HCT116 (cell line): Measurements from ENCODE around the gene EIF3L. TPM values are rescaled to one million over a fixed set of nuclear protein-coding genes. Genes with fewer than 3 reads are reported as not detected.

Experiments
- ATAC-seq: fragments of 200-7000 bp; cut with Tn5 transposase; 2 replicates; pipeline ENCODE4 v1.9.1; 2020; ENCODE audit warnings: mild to moderate bottlenecking, moderate library complexity
- BruUV-seq: library from RNA; stranded (reverse); fragments of 400-500 nt; replicated peaks from 2 replicates; lab custom pipeline; 2021; lab: Mats Ljungman, UMichigan
- CTCF ChIA-PET: fragments of 300-600 bp; sonication (Branson Sonifier 250); formaldehyde crosslinking; loops from one replicate; lab custom pipeline; 2021; ENCODE audit warnings: antibody characterized with exemption; lab: Charles Lee
- POLR2A ChIA-PET: fragments of 300-600, 350-600 bp; sonication (Branson Sonifier 250); formaldehyde crosslinking; loops from one replicate; lab custom pipeline; 2021; ENCODE audit warnings: antibody characterized with exemption; lab: Charles Lee
- RAD21 ChIA-PET, 2 experiments: fragments of 300-600 bp; sonication (Branson Sonifier 250); formaldehyde crosslinking; loops; one replicate each; lab custom pipeline; 2023; ENCODE audit warnings: low total read pairs in 2 of 2; ENCODE audit not compliant: uncharacterized antibody in 2 of 2, unreplicated experiment in 2 of 2, low non-redundant PET in 1 of 2; lab: Charles Lee
- DNase-seq: peaks from one replicate; pipeline ENCODE4 v3.0.0-alpha.2; 2010; ENCODE audit warnings: low read depth, low spot score
- H2AFZ ChIP-seq: fragments of 200-600 bp; shearing (Covaris generic), sonication (generic); 2 replicates; pipeline ENCODE4 v1.6.1; 2017; ENCODE audit warnings: low read depth, mixed run types, mixed read lengths, antibody characterized with exemption, low read length; ENCODE audit not compliant: poor library complexity, severe bottlenecking
- H3K27ac ChIP-seq: 2 replicates; pipeline ENCODE4 v1.5.1; 2012; ENCODE audit warnings: low read depth, low read length
- H3K27me3 ChIP-seq: fragments of 200-600 bp; sonication (generic); 2 replicates; pipeline ENCODE4 v1.6.1; 2016; ENCODE audit warnings: mixed run types, low read length, mixed read lengths; ENCODE audit not compliant: insufficient read depth
- H3K36me3 ChIP-seq, 2 experiments: fragments of 200-500 bp in 1 of 2; fragments of 200-600 bp in 1 of 2; sonication (Bioruptor generic) in 1 of 2; sonication (generic) in 1 of 2; 2 replicates each; pipeline versions ENCODE4 v1.5.1 to v1.6.1; 2014 to 2016; ENCODE audit warnings: low read length in 2 of 2, inconsistent platforms in 1 of 2, mixed read lengths in 1 of 2, mixed run types in 1 of 2; ENCODE audit not compliant: insufficient read depth in 2 of 2, control insufficient read depth in 1 of 2
- H3K4me1 ChIP-seq, 2 experiments: fragments of 200-600 bp in 1 of 2; sonication (generic) in 1 of 2; 2 replicates each; pipeline versions ENCODE4 v1.5.1 to v1.6.1; 2012 to 2017; ENCODE audit warnings: low read length in 2 of 2, inconsistent platforms in 1 of 2, mild to moderate bottlenecking in 1 of 2, mixed read lengths in 1 of 2, mixed run types in 1 of 2, moderate library complexity in 1 of 2; ENCODE audit not compliant: insufficient read depth in 2 of 2, control insufficient read depth in 1 of 2
- H3K4me2 ChIP-seq: fragments of 200-600 bp; sonication (generic); 2 replicates; pipeline ENCODE4 v1.6.1; 2017; ENCODE audit warnings: mixed run types, low read length, mixed read lengths
- H3K4me3 ChIP-seq, 2 experiments: fragments of 200-600 bp in 1 of 2; sonication (generic) in 1 of 2; replicated peaks in 1 of 2; 2 replicates each; pipeline ENCODE4 v1.5.1; 2011 to 2016; ENCODE audit warnings: low read length in 2 of 2, control low read depth in 1 of 2, low read depth in 1 of 2, mild to moderate bottlenecking in 1 of 2, mixed read lengths in 1 of 2, mixed run types in 1 of 2
- H3K79me2 ChIP-seq: fragments of 200-600 bp; sonication (generic); 2 replicates; pipeline ENCODE4 v1.6.1; 2017; ENCODE audit warnings: mild to moderate bottlenecking, mixed run types, low read length, moderate library complexity, mixed read lengths; ENCODE audit not compliant: insufficient read depth
- H3K9ac ChIP-seq: fragments of 200-600 bp; sonication (generic); 2 replicates; pipeline ENCODE4 v1.6.1; 2016; ENCODE audit warnings: low read length, mixed read lengths
- H3K9me2 ChIP-seq: fragments of 200-600 bp; sonication (generic), shearing (Covaris generic); 2 replicates; pipeline ENCODE4 v1.6.1; 2017; ENCODE audit warnings: mixed run types, mild to moderate bottlenecking, moderate library complexity; ENCODE audit not compliant: insufficient read depth
- H3K9me3 ChIP-seq, 2 experiments: fragments of 200-500 bp in 1 of 2; fragments of 200-600 bp in 1 of 2; sonication (Bioruptor generic) in 1 of 2; sonication (generic) in 1 of 2; 2 replicates each; pipeline ENCODE4 v1.6.1; 2014 to 2017; ENCODE audit warnings: low read length in 2 of 2, mixed read lengths in 2 of 2, inconsistent platforms in 1 of 2, low read depth in 1 of 2, mild to moderate bottlenecking in 1 of 2, mixed run types in 1 of 2, moderate library complexity in 1 of 2; ENCODE audit not compliant: control insufficient read depth in 1 of 2, insufficient read depth in 1 of 2
- H4K20me1 ChIP-seq: fragments of 200-600 bp; sonication (generic), shearing (Covaris generic); 2 replicates; pipeline ENCODE4 v1.6.1; 2017; ENCODE audit warnings: mixed run types, mild to moderate bottlenecking, moderate library complexity; ENCODE audit not compliant: insufficient read depth
- ATF3 ChIP-seq: IDR thresholded peaks from 2 replicates; pipeline ENCODE4 v1.6.1; 2012
- CTCF ChIP-seq, 3 experiments: fragments of 200-600 bp in 1 of 3; sonication (generic) in 1 of 3; IDR thresholded peaks in 2 of 3; conservative IDR thresholded peaks in 1 of 3; 2 replicates each; pipeline ENCODE4 v1.5.1; 2012 to 2017; ENCODE audit warnings: low read depth in 2 of 3, low read length in 2 of 3, antibody characterized with exemption in 1 of 3, borderline replicate concordance in 1 of 3, control low read depth in 1 of 3, mild to moderate bottlenecking in 1 of 3, mixed read lengths in 1 of 3, mixed run types in 1 of 3, moderate library complexity in 1 of 3; ENCODE audit not compliant: insufficient read depth in 1 of 3
- FOSL1 ChIP-seq: IDR thresholded peaks from 2 replicates; pipeline ENCODE4 v1.6.1; 2012; ENCODE audit warnings: low read depth
- JUND ChIP-seq: IDR thresholded peaks from 2 replicates; pipeline ENCODE4 v1.6.1; 2012
- POLR2A ChIP-seq: IDR thresholded peaks from 2 replicates; pipeline ENCODE4 v1.7.0; 2011; ENCODE audit warnings: borderline replicate concordance; ENCODE audit not compliant: insufficient read depth, insufficient read length; ENCODE audit errors: extremely low read depth
- RAD21 ChIP-seq: IDR thresholded peaks from 2 replicates; pipeline ENCODE4 v1.6.1; 2012; ENCODE audit warnings: low read depth, mild to moderate bottlenecking
- SIN3A ChIP-seq: IDR thresholded peaks from 2 replicates; pipeline ENCODE4 v1.6.1; 2012; ENCODE audit warnings: low read depth
- SP1 ChIP-seq: IDR thresholded peaks from 2 replicates; pipeline ENCODE4 v1.6.1; 2012; ENCODE audit warnings: low read depth
- SRF ChIP-seq: IDR thresholded peaks from 2 replicates; pipeline ENCODE4 v1.6.1; 2012; ENCODE audit warnings: low read depth
- YY1 ChIP-seq: IDR thresholded peaks from 2 replicates; pipeline ENCODE4 v1.6.1; 2011; ENCODE audit warnings: low read length, low read depth, moderate library complexity, mild to moderate bottlenecking; ENCODE audit not compliant: insufficient replicate concordance; ENCODE audit errors: extremely low read depth
- ZBTB33 ChIP-seq: IDR thresholded peaks from 2 replicates; pipeline ENCODE4 v1.6.1; 2011; ENCODE audit warnings: mild to moderate bottlenecking, low read length, moderate library complexity; ENCODE audit not compliant: insufficient replicate concordance; ENCODE audit errors: extremely low read depth
- ZFX ChIP-seq: fragments of 450-650 bp; IDR thresholded peaks from 2 replicates; pipeline ENCODE4 v1.6.1; 2017
- ZNF274 ChIP-seq: fragments of 200-500 bp; sonication (Bioruptor generic); IDR thresholded peaks from 2 replicates; pipeline ENCODE4 v1.6.1; 2014; ENCODE audit warnings: mild to moderate bottlenecking, low read depth, low read length, inconsistent platforms
- intact Hi-C: fragments of 100-400 bp; cut with micrococcal nuclease; formaldehyde crosslinking; loops from 2 replicates; pipeline ENCODE4 v1.10.0; 2022
- total RNA-seq: library from RNA; stranded (reverse); gene quantifications from one replicate; pipeline ENCODE4 v1.2.1, GENCODE V29; 2021; ENCODE audit not compliant: unreplicated experiment

The EIF3L gene
- total RNA-seq, 1 experiment from 2014 or later = 687 TPM

- Histone ChIP-seq H3K36me3 (peaks cover 4 to 8% of the 10 kb centered on the region in 2 experiments; a peak in 2 of 4 replicates), H3K9me3 (no peaks in the 10 kb centered on the region), H3K9me2 (no peaks in the 10 kb centered on the region), H3K4me3 (no peak overlapping the region), H2AFZ (no peak overlapping the region), H4K20me1 (no peaks in the 10 kb centered on the region), H3K27me3 (no peaks in the 10 kb centered on the region)
- no peak for ATAC-seq
- intact Hi-C loops = no loop called here
- no TSS peak for BruUV-seq
- RAD21 ChIA-PET = no interaction called here
- no peak for DNase-seq
- TF ChIP-seq SP1 = no peak
- no peak for TF ChIP-seq SRF
- TF ChIP-seq POLR2A = no peak
- TF ChIP-seq ZFX = no peak
- no peak for TF ChIP-seq YY1
- no peak for TF ChIP-seq SIN3A
- TF ChIP-seq ATF3 = no peak
- TF ChIP-seq CTCF (IDR thresholded peaks at IDR 0.05 in 2 of 3, conservative IDR thresholded peaks at IDR 0.05 in 1 of 3; ENCODE audit: borderline replicate concordance in 1 of 3, insufficient read depth in 1 of 3, low read depth in 2 of 3, low read length in 2 of 3) = no peak
- TF ChIP-seq ZBTB33 = no peak
- TF ChIP-seq FOSL1 = no peak
- TF ChIP-seq JUND = no peak
- TF ChIP-seq ZNF274 = no peak
- no peak for TF ChIP-seq RAD21
- TF ChIP-seq, all 23 proteins: peak for 0
- peaks cover 7 to 22% of the 10 kb centered on the region in 2 experiments for H3K4me1 ChIP-seq
- POLR2A ChIA-PET = no interaction called here
- H3K79me2 ChIP-seq = peaks cover 31% of the 10 kb centered on the region
- CTCF ChIA-PET = no interaction called here
- no peak overlapping the region for H3K9ac ChIP-seq
- H3K27ac ChIP-seq = no peak overlapping the region
- no peak overlapping the region for H3K4me2 ChIP-seq
These were observed 61.9 kb downstream of the EIF3L start for GRCh38 chr22:37910890-37911672.
